ENCODE data around the gene AQP5.

AQP5 gene

DNA sequence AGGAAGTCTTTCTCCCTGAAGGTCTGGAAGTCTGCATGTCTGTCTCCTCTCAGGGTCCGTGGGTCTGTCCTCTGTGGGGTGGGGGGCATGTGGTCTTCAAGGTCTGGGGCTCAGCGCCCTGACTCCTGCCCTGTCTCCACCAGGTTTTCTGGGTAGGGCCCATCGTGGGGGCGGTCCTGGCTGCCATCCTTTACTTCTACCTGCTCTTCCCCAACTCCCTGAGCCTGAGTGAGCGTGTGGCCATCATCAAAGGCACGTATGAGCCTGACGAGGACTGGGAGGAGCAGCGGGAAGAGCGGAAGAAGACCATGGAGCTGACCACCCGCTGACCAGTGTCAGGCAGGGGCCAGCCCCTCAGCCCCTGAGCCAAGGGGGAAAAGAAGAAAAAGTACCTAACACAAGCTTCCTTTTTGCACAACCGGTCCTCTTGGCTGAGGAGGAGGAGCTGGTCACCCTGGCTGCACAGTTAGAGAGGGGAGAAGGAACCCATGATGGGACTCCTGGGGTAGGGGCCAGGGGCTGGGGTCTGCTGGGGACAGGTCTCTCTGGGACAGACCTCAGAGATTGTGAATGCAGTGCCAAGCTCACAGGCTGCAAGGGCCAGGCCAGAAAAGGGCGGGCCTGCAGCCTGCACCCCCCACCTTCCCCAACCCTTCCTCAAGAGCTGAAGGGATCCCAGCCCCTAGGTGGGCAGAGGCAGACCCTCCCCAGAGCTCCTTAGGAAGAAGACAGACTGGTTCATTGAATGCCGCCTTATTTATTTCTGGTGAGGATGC, 3.4 kb downstream of the AQP5 start:
- DNase-seq (ENCODE audit: low read depth, low spot score): no peak

DNA sequence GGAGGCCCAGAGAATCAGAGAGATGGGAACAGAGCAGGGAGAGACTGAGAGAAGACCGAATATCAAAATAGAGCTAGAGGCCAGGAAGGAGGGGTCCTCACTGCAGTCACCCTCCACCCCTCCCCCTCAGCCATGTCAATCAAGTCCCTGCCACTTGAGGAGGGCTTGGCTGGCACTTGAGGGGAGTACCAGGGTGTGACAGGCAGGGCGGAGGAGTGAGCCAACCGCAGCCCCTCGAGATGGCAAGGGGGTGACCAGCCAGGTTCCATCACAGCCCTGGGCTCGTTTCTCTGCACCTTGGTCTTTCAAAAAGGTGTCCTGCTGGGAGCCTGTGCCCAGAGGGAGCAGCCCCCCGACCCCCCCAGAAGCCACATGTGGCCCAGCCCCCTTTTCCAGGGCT, 4.2 kb downstream of the AQP5 start:
- no peak for DNase-seq (ENCODE audit: low read depth, low spot score)

DNA sequence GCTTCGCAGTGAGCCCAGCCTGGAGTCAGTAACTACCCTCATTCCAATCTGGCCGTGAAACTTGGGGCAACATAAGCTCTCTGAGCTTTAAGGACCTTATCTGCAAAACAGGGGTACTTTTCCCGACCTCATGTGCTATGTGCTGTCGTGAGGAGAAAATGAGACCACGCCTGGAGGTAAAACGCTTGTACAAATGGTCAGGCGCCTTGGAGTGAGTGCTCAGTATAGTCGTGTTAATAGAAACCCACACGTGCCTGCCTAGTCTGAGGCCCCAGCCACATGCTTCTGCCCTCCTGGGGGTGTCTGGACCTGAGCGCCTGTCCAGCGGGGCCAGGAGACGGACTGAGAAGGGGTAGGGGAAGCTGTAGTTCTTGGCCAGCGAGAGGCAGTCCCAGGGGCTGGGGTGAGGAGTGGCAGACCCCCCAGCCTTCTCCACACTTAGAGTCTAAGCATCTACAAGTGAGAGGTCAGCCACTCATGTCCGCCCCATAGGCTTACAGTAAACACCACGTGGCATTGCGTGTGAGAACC, 4.9 kb downstream of the AQP5 start:
- DNase-seq (ENCODE audit: low read depth, low spot score): no peak

DNA sequence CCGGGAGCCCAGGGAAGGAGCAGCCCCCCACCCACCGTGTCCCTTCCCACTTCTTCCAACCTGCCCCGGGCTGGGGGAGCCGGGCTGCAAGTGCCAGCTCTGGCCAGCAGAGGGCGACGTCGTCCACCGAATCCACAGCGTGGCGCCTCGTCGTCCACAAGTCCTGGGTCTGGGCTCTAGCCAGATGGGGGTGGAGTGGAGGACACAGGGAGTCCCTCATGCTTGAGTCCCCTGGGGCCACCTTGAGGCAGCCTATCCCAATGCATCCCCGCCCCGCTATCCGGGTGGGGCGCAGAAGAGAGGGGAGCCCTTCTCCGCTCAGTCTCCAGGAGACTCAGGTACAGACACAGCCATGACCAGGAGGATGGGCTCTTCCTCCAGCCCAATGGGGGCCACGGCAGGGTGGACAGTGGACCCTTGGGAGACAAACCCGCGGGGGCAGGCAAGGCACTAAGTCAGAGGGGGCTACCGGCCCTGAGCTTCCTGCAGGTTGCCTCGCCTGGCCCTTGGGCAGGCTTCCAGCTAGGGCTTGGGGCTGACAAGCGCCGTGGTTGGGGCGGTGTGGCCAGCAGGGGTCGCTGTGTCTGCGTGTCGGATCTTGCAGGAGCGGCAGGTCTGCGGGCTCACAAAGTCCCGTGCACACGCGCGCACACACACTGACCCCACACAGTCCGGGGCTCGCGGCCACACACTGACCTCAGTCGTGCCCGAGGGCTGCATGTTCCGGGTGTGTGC, 5.5 kb downstream of the AQP5 start:
- DNase-seq (ENCODE audit: low read depth, low spot score): no peak

DNA sequence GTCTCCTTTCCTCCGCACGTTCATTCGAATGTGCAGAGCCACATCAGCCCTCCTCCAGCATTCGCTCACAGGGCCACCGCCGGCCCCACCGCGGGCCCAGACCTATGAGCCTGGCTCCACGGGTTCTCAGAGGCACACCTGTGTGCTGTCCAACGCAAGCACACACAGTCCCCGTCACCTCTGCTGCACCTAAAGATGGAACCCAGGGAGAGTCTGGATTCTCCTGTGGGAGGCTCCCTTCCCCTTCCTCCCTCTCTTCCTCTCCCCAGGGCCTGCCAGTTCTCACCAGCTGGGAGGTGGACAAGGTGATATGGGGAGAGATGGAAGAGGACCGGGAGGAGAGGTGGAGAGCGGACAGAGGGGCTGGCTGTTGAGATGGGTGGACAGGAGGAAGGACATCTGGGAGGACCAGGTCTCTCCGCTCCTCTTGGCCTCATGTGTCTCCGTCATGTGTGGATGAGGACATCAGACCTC, 6.1 kb downstream of the AQP5 start:
- DNase-seq (ENCODE audit: low read depth, low spot score): no peak

DNA sequence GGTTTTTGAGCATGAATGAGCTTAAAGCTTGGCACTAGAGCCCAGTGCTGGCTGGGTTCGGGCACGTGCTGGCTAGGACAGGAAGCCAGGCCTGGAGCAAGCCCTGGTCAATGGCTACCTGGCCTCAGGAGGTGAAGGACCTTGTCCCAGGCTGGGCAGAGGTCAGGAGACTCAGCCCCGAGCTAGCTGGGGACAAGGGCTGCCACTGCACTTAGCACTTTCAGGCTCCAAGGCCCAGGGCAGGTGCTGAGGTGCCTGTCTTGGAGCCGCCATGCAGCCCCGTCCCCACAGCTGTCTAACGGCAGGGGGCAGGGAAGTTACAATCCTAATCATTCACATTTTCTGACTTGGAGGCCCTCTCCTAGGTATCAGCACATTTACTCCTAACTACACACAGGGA, 6.8 kb downstream of the AQP5 start:
- DNase-seq (ENCODE audit: low read depth, low spot score): no peak

DNA sequence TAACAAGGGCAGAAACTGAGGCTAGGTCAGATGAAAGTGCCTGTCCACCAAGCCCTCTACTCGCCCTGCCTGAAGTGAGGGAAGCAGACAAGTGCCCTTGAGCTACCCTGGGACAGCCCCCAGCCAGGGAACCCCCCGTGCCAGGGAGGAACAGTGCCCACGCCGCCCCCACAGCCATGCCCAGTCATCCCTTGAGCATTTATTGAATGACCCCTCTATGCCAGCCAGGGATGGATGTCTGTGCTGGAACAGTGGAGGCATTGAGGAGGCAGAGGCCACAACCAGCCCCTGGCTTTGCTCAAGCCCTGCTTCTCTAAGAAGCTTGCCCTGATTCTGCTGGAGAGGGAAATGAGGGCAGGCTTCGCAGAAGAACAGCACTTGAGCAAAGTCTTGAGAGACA, 7.4 kb downstream of the AQP5 start:
- DNase-seq (ENCODE audit: low read depth, low spot score): no peak

DNA sequence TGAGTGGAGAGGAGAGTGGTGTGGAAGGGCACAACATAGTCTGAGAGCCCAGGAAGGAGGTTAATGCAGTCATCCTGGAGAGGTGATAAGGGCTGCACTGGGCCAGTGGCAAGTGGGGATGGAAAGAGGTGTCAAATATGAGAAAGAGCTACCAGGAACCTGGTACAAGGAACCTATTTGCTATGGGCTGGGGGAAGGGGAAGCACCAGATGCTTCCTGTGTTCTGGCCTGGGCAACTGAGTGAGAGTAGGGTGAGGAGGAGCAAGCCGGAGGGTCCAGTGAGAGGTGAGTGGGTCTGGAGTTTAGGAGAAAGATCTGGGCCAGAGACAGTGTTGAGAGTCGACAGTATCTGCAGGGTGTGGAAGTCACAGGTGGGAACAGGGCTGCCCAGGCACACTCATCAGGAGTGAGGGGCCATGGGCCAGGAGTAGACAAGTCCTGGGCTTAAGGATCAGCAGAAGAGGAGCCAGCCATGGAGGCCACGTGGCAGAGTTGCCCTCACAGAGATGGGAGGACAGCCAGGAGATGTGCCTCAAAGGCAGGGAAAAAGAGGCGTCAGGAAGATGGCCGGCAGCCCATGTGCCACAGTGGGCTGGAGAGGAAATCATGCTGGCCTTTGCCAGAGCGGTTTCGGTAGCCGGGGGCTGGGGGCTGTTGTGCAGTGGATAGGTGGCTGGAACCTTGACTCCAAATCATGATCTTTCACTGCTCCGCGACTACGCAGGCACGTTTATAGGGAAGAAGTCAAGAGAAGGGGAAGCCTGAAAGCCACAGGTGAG, 8.2 kb downstream of the AQP5 start:
- no peak for DNase-seq (ENCODE audit: low read depth, low spot score)

DNA sequence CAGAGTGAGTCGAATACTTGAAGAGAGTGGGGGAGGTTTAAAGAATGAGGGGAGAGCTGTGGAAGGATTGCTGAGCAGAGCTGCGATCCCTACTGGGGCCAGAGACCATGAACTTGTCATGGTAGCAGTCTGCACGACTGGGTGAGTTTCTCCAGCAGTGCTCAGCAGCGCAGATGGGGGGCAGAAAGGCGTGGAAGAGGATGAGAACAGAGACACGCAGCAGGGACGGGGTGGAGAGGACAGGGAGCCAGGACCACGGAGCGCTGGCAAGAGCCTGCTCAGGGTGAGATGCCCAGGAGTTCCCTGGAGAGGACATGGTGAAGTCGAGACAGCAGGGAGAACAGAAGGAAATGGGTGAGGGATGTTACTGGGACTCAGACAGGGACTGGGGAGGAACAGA, 9.0 kb downstream of the AQP5 start:
- no peak for DNase-seq (ENCODE audit: low read depth, low spot score)

DNA sequence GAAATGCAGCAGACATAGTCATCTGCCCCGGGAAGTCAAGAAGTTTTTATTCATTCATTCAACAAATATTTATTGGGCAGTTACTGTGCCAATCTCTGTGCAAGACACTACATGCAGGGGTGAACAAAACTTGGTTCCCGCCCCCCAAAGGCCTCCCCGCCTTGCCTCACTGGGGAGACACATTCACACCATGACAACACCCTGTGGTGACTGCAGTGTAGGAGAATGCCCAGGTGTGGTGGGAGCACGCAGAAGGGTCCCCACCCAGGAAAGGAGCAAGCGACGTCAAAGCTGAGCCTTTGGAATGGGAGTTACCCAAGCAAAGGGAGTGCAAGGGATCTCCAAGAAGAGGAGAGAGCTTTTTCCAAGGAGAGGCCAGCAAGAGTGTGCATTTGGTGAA, 9.5 kb downstream of the AQP5 start:
- DNase-seq (ENCODE audit: low read depth, low spot score): no peak

DNA sequence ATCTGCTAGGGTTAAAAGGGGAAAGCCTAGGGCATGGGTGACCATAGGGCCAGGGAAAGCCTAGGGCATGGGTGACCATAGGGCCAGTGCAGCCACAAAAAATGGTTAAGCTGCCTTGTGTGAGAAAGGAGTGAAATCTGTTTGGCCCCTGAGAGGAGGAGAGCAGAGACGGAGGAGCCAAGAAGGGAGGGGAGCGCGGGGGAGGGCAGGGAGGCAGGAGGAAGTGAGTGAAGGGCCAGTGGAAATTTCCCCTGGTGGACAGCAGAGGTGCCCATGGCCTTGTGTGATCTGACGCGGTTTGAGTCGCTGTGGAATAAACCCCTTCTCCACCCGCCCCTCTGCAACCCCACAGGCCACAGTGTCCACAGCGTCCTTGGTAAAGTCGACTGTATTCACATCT, 10.5 kb downstream of the AQP5 start:
- no peak for DNase-seq (ENCODE audit: low read depth, low spot score)

DNA sequence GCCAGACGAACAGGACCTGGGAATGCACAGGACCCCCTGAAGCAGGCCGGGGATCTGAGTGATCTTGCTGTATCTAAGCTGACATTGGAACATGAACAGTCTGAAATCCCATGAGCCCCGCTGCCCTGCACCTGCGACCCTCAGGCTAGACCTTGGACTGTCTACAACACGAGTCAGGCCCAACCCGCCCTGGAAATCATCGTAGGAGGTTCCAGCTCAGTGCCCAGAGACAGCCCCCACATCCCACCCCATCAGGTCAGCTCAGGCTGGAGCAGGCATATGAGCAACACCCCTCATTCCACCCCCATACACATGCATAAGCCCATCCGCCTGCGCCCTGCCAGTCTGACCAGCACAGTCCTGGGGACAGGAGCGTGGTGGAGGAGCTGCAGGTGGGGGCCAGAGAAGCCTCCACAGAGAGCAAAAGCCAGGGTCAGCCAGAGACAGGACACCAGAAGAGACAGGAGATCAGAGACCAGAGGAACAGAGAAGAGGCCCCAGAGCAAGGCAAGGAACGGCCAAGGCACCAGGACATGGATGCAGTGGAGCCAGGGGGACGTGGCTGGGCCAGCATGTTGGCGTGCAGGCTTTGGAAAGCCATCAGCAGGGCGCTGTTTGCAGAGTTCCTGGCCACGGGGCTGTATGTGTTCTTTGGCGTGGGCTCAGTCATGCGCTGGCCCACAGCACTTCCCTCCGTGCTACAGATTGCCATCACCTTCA, 11.1 kb downstream of the AQP5 start, which contains the start of gene AQP6:
AQP6 (plus strand) TSS at position 307 of the 720 bp plus-strand sequence; CDS start at position 534, 227 bp downstream.
- DNase-seq (ENCODE audit: low read depth, low spot score): no peak

DNA sequence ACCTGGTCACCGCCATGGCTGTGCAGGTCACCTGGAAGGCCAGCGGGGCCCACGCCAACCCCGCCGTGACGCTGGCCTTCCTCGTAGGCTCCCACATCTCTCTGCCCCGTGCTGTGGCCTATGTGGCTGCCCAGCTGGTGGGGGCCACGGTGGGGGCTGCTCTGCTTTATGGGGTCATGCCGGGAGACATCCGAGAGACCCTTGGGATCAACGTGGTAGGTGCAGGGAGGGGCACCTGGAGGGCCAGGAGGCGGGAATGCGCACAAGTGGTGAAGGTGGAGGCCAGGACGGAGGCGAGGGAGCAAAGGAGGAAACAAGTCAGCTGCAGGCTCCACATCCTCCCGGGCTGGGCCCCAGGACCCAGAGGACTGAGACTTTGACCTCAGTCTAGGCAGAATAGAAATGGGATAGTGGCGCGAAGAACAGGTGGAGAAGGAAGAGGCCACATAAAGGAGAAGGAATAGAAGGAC, 11.7 kb downstream of the AQP5 start:
- no peak for DNase-seq (ENCODE audit: low read depth, low spot score)

DNA sequence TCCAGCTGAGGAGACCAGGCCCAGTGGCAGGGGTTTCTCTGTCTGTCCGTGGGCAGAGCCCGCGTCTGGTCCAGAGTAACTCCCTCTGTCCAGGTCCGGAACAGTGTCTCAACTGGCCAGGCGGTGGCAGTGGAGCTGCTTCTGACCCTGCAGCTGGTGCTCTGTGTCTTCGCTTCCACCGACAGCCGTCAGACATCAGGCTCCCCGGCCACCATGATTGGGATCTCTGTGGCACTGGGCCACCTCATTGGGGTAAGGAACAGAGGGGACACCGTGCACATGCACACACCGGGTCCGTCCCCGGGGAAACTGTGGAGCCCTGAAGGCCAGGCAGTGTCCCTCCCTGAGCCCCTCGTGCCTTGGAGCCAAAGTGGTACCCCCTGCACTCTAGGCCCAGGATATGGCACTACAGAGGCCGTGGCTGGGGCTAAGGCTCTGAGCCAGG, 12.6 kb downstream of the AQP5 start:
- no peak for DNase-seq (ENCODE audit: low read depth, low spot score)

DNA sequence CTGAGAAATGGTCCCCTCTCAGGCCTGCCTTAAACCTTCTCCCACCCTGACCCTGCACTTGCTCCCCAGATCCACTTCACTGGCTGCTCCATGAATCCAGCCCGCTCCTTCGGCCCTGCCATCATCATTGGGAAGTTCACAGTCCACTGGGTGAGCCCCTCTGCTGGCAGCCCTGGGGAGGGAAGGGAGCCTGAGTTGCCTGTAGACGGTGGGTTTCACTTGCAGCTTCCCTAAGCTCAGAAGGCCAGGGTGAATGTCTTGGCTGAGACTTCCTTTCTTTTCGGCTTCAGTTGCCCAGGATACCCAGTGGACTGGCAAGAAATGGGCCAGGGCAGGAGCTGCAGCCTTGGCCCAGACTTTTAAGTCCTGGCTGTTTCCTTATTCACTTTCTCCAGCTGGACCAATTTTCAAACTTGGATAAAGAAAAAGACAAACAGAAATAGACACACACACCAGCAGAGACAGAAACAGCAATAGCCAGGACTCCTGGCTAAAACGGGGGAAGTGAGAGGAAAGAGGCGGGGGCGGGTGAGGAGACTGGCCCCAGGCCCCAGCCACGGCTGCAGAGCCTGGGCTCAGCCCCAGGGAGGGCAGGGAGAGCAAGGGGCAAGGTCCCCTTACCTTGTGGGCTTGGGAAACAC, 13.1 kb downstream of the AQP5 start:
- no peak for DNase-seq (ENCODE audit: low read depth, low spot score)

DNA sequence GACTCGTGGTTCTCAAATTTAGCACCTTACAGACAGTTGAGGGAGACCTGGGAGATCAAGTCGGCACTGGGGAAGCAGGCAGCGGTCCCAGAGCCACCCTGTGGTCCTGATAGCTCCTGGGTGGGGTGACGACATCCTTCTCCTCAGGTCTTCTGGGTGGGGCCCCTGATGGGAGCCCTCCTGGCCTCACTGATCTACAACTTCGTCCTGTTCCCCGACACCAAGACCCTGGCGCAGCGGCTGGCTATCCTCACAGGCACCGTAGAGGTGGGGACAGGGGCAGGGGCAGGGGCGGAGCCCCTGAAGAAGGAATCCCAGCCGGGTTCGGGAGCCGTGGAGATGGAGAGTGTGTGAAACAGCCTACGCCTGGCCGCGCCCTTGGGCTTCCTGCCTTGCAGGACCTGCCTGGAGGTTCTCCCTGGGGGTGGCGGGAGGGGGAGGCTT, 13.7 kb downstream of the AQP5 start:
- DNase-seq (ENCODE audit: low read depth, low spot score): no peak

DNA sequence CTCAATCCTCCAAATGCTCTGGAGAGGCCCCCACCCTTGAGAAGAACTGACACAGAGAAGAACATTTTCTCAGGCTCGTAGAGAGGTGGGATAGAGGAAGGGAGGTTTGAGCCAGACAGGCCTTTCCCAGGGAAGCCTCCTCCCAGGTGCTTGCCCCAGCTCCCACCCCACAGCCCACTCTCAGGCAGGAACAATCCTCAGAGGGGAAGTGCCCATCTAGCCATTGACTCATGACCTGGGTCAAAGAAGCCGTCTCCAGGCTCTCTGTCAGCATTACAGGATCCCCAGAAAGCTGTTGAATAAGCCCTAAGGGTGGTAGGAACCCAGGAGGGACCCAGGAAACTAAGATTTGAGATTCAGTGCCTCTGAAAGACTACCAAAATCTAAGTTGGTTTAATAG, 14.9 kb downstream of the AQP5 start:
- DNase-seq (ENCODE audit: low read depth, low spot score): no peak

DNA sequence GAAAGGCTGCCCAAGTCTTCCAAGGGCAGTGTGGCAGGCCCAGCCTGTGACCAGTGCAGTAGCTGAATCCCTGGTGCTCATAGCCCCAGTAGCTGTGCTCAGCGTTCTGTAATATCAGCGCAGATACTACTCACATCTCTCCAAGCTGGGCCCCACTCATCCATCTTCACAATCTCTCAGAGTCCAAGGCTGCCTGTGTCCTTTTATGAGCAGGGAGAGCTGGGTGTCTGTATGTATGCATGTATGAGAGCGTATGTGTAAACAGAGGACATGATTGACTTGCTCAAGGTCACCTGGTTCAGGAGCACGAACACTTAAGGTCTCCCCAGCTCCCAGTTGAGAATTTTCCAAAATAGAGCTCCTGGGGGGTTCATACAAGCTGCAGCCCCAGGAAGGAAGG, 16.5 kb downstream of the AQP5 start:
- DNase-seq (ENCODE audit: low read depth, low spot score): no peak

DNA sequence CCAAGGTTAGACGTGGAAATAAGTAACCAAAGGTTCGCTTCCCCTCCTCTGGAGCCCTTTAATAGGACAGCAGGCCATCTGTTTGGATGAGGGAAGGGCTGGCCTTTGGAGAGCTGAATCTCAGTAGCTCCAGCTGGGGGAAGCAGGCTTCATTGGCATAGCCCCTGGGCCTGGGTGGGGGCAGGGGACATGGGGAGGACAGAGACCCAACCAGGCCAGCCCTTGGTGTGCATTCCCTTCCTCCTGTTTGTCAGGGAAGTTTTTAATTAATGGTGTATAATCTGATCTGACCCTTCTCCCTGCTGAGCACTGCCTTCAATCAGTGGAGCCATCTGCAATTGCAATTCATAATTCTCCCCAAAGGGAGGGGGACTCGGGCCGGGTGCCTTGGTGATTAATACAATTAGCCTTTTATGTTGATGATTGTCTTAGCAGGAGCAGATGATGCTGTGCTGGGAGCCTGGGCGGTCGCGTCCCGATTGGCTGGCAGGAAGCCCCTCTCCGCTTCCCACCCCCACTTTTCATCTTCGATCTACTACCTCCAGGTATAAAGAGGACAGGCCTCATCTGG, 17.4 kb downstream of the AQP5 start:
- DNase-seq (ENCODE audit: low read depth, low spot score): no peak

DNA sequence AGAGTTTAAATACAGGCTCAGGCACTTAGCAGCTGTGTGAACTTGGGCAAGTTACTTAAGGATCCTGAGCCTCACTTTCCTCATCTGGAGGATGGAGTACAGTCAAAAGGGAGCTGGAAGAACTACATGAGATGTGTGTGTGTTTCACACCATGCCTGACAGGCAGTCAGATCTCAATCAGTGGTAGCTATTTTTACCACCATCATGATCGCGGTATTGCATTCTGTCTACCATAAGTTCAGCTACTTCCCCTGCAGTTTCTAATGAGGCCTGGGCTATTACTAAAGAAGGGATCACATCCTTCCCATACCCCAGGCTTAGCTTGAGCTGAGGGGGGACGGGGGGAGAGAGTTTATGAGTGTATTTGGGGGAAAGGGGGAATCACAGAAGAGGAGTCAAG, 18.1 kb downstream of the AQP5 start:
- no peak for DNase-seq (ENCODE audit: low read depth, low spot score)

Measured in iPS DF 19.7 (cell line).